ENCODE measurements around the gene LCA5L.

The LCA5L gene

GRCh38 chr21:39468559-39468958 is 23.0 kb upstream of the LCA5L start:
- Histone ChIP-seq H3K27me3 (replicated peaks) (no peaks in the 10 kb centered on the region), H3K27ac (no peak overlapping the region), H3K36me3 (replicated peaks) (no peaks in the 10 kb centered on the region), H3K4me3 (ENCODE audit: low read depth, low read length) (no peak overlapping the region)
- TF ChIP-seq, protein P1, sequence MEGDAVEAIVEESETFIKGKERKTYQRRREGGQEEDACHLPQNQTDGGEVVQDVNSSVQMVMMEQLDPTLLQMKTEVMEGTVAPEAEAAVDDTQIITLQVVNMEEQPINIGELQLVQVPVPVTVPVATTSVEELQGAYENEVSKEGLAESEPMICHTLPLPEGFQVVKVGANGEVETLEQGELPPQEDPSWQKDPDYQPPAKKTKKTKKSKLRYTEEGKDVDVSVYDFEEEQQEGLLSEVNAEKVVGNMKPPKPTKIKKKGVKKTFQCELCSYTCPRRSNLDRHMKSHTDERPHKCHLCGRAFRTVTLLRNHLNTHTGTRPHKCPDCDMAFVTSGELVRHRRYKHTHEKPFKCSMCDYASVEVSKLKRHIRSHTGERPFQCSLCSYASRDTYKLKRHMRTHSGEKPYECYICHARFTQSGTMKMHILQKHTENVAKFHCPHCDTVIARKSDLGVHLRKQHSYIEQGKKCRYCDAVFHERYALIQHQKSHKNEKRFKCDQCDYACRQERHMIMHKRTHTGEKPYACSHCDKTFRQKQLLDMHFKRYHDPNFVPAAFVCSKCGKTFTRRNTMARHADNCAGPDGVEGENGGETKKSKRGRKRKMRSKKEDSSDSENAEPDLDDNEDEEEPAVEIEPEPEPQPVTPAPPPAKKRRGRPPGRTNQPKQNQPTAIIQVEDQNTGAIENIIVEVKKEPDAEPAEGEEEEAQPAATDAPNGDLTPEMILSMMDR (IDR thresholded peaks at IDR 0.05; ENCODE audit: low read depth, low read length, missing control alignments) = no peak
- in situ Hi-C loops (cut with HindIII; ENCODE audit: low pct_ligation_motif_present, low sequenced_read_pairs) = no loop called here
- DNase-seq = no peak

- Histone ChIP-seq H3K27me3 (replicated peaks) (no peaks in the 10 kb centered on the region), H3K36me3 (replicated peaks) (no peaks in the 10 kb centered on the region), H3K27ac (no peak overlapping the region), H3K4me3 (ENCODE audit: low read depth, low read length) (no peak overlapping the region)
- TF ChIP-seq, protein P1 (IDR thresholded peaks at IDR 0.05; ENCODE audit: low read depth, low read length, missing control alignments) = no peak
- DNase-seq = no peak
- in situ Hi-C loops (cut with HindIII; ENCODE audit: low pct_ligation_motif_present, low sequenced_read_pairs) = no loop called here
Measured at GRCh38 chr21:39467746-39468145, 22.2 kb upstream of the LCA5L start.

- Histone ChIP-seq H3K4me3 (ENCODE audit: low read depth, low read length) (no peak overlapping the region), H3K27me3 (replicated peaks) (no peaks in the 10 kb centered on the region), H3K27ac (no peak overlapping the region), H3K36me3 (replicated peaks) (no peaks in the 10 kb centered on the region)
- no peak for DNase-seq
- in situ Hi-C loops (cut with HindIII; ENCODE audit: low pct_ligation_motif_present, low sequenced_read_pairs) = no loop called here
- TF ChIP-seq, protein P1 (IDR thresholded peaks at IDR 0.05; ENCODE audit: low read depth, low read length, missing control alignments) = no peak
Measured at GRCh38 chr21:39466584-39466983, 21.0 kb upstream of the LCA5L start.

DNA sequence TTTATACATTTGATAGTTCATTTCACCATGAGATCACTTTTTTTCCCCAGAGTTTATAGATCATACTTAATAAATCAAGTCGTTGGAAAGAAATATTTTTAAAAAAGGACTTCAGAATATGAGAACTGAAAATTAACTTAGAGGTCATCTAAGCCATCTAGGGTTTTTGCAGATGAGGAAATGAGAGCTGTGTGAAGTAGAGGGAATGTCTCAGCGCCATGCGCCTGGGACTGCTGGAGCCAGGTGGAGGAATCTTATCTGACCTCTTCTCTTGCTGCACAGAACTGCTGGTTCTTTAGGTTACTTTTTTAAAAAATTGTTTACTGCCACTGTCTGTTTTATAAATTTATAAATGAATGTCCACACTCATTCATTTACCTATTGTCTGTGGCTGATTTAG is 17.7 kb upstream of the LCA5L start:
- TF ChIP-seq, protein P1 (IDR thresholded peaks at IDR 0.05; ENCODE audit: low read depth, low read length, missing control alignments) = no peak
- no peaks in the 10 kb centered on the region for H3K36me3 ChIP-seq (replicated peaks)
- H3K4me3 ChIP-seq (ENCODE audit: low read depth, low read length) = no peak overlapping the region
- DNase-seq = no peak
- H3K27me3 ChIP-seq (replicated peaks) = no peaks in the 10 kb centered on the region
- H3K27ac ChIP-seq = no peak overlapping the region
- in situ Hi-C loops (cut with HindIII; ENCODE audit: low pct_ligation_motif_present, low sequenced_read_pairs) = no loop called here

DNA sequence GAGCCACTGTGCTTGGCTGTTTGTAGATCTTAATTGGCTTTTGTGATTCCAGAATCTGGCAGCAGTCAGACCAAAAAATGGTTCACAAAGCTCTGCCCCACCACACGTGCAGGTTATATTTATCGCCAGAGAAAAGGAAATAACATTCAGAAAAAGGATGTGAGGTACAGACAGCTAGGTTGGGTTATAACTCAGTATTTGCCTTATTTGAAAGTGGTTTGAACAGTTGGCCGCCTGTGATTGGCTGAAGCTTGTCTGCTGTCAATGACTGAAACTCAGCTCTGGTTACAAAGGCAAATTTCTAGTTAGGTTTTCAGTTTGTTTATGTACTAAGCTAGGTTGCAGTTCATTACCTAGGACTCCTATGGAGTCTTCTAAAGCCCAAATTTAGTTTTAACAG is 15.8 kb upstream of the LCA5L start:
- H3K4me3 ChIP-seq (ENCODE audit: low read depth, low read length) = no peak overlapping the region

GRCh38 chr21:39456665-39457064 is 11.1 kb upstream of the LCA5L start:
- Histone ChIP-seq H3K27me3 (replicated peaks) (no peaks in the 10 kb centered on the region), H3K36me3 (replicated peaks) (no peaks in the 10 kb centered on the region), H3K4me3 (ENCODE audit: low read depth, low read length) (no peak overlapping the region), H3K27ac (no peak overlapping the region)
- TF ChIP-seq, protein P1 (IDR thresholded peaks at IDR 0.05; ENCODE audit: low read depth, low read length, missing control alignments) = peak; percentile 41
- in situ Hi-C loops (cut with HindIII; ENCODE audit: low pct_ligation_motif_present, low sequenced_read_pairs) = no loop called here
- DNase-seq = no peak

More for the DNA sequence above, 15.8 kb upstream of the LCA5L start:
- no peak for DNase-seq
- Histone ChIP-seq H3K27me3 (replicated peaks) (no peaks in the 10 kb centered on the region), H3K27ac (no peak overlapping the region), H3K36me3 (replicated peaks) (no peaks in the 10 kb centered on the region)
- TF ChIP-seq, protein P1 (IDR thresholded peaks at IDR 0.05; ENCODE audit: low read depth, low read length, missing control alignments) = no peak
- in situ Hi-C loops (cut with HindIII; ENCODE audit: low pct_ligation_motif_present, low sequenced_read_pairs) = no loop called here

Data from brain microvascular endothelial cell (primary cell).